GM15510 (cell line): Measurements from ENCODE around the gene LRP10.

Experiments
- POLR2A ChIP-seq: IDR thresholded peaks from 3 replicates; pipeline ENCODE4 v1.6.1; 2011; ENCODE audit warnings: borderline replicate concordance; ENCODE audit not compliant: insufficient read length; ENCODE audit errors: extremely low read depth

Gene LRP10

DNA sequence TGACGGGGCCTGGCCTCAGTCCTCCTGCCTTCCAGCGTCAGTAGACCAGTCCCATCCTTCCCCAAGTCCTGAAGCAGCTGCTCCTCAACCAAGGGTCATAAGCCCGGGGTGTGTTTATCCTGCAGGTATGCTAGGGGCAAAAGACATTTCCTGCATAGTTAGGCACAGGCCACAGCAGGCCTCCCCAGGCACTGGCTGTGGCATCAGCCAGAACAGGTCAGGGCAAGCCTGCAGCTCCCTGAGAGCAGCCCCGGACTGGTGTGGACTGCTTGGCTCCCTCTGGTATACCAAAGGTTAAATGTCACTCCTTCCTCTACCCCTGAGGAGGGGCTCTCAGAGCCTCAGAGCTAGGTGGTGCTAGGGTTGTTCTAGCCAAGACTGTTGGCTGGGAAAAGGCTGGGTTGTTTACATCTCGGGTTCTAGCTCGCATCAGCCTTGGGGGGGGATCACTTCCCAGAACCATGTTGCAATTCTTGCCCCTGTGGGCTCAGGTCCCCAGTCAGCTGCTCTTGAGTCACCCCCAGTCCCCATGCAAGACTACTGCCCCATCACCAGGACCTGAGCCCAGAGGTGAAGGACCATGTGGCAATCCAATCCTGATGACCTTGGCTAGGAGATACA is 32.3 kb upstream of the LRP10 start:
- no peak for TF ChIP-seq POLR2A

- no peak for TF ChIP-seq POLR2A
Measured at GRCh38 chr14:22841311-22841710, 30.2 kb upstream of the LRP10 start.

- no peak for TF ChIP-seq POLR2A
Measured at GRCh38 chr14:22841769-22842168, 29.8 kb upstream of the LRP10 start.

DNA sequence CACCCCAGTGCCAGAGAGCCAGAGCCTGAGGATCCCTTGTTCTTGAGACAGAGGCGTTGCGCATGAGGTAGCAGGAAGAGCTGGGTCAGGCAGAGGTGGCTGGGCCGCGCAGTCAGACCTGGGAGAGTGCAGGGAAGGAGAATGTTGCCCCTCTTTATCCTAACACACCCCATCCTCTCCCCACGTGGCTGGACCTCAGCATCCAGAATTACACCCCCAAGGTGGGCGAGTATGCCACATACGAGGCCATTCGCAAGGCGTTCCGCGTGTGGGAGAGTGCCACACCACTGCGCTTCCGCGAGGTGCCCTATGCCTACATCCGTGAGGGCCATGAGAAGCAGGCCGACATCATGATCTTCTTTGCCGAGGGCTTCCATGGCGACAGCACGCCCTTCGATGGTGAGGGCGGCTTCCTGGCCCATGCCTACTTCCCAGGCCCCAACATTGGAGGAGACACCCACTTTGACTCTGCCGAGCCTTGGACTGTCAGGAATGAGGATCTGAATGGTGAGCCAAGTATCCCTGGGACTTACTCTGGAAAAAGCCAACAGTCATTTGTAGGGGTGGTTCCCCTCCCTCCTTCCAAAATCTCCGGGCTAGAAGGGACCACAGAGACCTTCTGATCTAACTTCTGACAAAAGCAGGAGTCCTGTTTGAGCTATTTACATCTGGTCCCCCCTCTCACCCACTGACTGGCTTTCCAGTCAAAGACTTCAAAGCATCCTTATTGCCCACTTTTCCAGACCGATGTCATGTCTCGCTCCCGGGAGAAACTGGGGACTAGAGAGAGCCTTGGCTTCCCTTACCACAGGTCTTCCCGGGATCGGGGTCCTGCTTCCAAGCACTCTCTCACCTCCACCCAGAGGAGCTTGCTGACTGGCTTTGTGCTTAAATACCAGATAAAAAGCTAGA is 29.1 kb upstream of the LRP10 start:
- TF ChIP-seq POLR2A = no peak

DNA sequence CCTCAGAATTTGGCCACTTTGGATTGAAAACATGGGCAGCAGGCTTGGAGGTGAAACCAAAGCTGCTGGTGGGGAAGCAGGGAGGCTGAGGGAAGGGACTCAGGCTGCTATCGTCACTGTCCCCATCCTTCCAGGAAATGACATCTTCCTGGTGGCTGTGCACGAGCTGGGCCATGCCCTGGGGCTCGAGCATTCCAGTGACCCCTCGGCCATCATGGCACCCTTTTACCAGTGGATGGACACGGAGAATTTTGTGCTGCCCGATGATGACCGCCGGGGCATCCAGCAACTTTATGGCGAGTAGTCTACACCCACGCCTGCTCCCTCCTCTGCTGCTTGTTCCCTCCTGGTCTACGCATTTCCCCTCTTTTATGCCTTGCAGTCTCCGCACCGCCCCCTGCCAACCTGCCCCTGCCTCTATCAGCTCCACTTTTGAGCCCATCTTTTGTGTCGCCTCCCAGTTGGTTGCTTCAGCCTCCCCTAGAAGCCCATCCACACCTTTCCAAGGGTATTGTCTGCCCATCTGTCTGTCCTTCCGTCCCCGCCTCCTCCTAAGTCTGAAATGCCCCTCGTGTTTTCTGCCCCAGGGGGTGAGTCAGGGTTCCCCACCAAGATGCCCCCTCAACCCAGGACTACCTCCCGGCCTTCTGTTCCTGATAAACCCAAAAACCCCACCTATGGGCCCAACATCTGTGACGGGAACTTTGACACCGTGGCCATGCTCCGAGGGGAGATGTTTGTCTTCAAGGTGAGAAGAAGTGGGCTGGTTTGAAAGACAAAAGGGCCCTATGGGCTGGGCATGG is 28.2 kb upstream of the LRP10 start:
- no peak for TF ChIP-seq POLR2A

- TF ChIP-seq POLR2A = no peak
Measured at GRCh38 chr14:22844221-22845102, 27.1 kb upstream of the LRP10 start.

DNA sequence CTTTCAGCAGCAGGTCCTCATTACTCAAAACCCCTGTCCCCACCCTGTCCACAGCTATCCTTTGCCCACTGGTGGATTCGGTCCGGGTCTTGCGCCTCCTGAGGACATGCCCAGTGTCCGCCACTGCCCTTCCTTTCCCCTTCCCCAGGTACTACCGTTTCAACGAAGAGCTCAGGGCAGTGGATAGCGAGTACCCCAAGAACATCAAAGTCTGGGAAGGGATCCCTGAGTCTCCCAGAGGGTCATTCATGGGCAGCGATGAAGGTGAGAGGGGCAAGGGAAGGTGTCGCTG is 26.5 kb upstream of the LRP10 start:
- no peak for TF ChIP-seq POLR2A

- no peak for TF ChIP-seq POLR2A
Measured at GRCh38 chr14:22845821-22846625, 25.5 kb upstream of the LRP10 start.

GRCh38 chr14:22846811-22847307 is 24.7 kb upstream of the LRP10 start:
- TF ChIP-seq POLR2A = no peak

- TF ChIP-seq POLR2A = no peak
Measured at GRCh38 chr14:22847661-22848341, 23.7 kb upstream of the LRP10 start.

DNA sequence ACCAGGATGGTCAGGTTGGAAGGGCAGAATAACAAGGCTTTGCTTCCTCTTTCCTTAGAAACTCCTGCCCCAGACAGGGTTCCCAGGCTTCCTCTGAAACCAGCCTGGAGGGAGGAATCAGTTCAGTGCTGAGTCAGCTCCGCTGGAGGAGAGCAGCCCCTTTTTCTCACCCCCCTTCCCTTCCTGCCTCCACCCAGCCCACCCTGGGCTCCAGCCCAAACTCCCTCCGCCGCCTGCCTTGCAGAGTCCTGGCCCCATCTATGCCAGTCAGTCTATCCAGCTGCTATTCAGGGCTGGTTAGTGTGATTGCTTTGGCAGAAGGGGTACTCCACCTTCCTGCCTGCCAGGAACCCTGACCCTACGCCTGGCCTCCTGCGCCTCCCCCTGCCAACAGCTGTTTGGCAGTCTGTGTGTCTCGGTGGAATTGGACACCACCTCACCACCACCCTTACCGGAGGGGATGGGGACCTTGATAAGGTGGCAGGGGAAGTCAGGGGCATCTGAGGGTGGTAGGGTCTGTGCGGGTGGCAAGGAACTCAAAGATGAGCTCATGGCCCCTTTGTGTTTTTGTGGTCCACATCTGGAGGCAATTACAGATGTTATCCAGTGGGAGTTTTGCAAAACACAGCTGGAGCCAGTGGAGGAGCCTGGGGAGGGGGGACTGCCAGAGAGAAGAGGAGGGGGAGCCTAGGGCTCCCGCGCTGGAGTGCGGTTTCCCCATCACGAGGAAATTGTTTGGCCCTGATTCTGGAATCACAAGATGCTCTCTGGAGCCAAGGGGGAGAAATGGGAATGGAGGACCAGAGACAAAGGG is 23.0 kb upstream of the LRP10 start:
- no peak for TF ChIP-seq POLR2A

- TF ChIP-seq POLR2A = no peak
Measured at GRCh38 chr14:22849212-22849819, 22.2 kb upstream of the LRP10 start.
